Measurements from ENCODE around the gene CCDC33. TPM values are rescaled to one million over a fixed set of nuclear protein-coding genes. Genes with fewer than 3 reads are reported as not detected.
A peak's percentile ranks its signal among the peaks of the same experiment; 100 is the strongest.

Gene CCDC33
- total RNA-seq, 2 donors from 2014 or later: 0.10 to 0.21 TPM

GRCh38 chr15:74313889-74314288 lies 77.8 kb downstream of the CCDC33 start:
- intact Hi-C loops (cut with DNase I): loop anchor here (10.0 kb wide), 1 partner anchor 349 kb away; no protein-coding TSS in a partner anchor
- Histone ChIP-seq H3K9ac (ENCODE audit: low read depth in 2 of 2, low read length in 2 of 2) (no peak overlapping the region), H3K27ac (no peak overlapping the region), H3K27me3 (no peaks in the 10 kb centered on the region), H3K9me3 (no peaks in the 10 kb centered on the region), H3K36me3 (no peaks in the 10 kb centered on the region), H3K4me1 (no peaks in the 10 kb centered on the region), H3K4me3 (no peak overlapping the region)
- no peak for DNase-seq
- TF ChIP-seq, protein P1, sequence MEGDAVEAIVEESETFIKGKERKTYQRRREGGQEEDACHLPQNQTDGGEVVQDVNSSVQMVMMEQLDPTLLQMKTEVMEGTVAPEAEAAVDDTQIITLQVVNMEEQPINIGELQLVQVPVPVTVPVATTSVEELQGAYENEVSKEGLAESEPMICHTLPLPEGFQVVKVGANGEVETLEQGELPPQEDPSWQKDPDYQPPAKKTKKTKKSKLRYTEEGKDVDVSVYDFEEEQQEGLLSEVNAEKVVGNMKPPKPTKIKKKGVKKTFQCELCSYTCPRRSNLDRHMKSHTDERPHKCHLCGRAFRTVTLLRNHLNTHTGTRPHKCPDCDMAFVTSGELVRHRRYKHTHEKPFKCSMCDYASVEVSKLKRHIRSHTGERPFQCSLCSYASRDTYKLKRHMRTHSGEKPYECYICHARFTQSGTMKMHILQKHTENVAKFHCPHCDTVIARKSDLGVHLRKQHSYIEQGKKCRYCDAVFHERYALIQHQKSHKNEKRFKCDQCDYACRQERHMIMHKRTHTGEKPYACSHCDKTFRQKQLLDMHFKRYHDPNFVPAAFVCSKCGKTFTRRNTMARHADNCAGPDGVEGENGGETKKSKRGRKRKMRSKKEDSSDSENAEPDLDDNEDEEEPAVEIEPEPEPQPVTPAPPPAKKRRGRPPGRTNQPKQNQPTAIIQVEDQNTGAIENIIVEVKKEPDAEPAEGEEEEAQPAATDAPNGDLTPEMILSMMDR (IDR thresholded peaks at IDR 0.05): no peak

DNA sequence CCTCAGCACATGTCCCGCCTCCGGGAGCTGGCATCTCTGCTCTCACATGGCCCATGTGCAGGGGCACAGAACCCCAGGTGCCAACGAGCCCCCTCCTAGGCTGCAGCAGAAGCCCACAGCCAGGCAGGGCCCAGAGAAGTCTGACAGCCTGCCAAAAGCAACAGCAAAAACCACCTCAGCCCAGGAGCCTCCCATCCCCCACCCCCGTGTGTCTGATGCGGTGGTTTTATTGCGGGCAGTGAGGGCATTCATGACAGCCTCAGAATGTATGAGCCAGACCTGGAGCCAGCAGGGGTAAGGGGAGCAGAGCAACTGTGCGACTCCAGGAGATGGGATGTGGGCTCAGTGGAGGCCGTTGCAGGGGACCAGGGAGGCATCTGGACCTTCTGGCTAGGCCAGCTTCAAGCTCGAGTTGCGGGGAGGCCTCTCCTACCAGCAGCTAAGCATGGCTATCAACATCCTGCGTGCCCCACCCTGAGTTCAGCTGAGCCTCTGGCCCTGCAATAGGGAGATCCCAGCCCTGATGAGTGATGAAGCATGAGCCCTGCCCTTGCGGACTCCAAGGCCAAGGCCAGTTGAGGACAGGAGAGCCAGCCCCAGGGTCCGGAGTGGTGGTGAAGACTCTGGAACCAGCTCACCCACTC lies 78.8 kb downstream of the CCDC33 start:
- no peaks in the 10 kb centered on the region for H3K27me3 ChIP-seq
- no peak overlapping the region for H3K27ac ChIP-seq
- H3K4me1 ChIP-seq: no peaks in the 10 kb centered on the region
- intact Hi-C loops (cut with DNase I): loop anchor here (10.0 kb wide), 1 partner anchor 350 kb away; no protein-coding TSS in a partner anchor
- H3K9ac ChIP-seq (ENCODE audit: low read depth in 2 of 2, low read length in 2 of 2): no peak overlapping the region
- no peaks in the 10 kb centered on the region for H3K36me3 ChIP-seq
- no peak overlapping the region for H3K4me3 ChIP-seq
- no peaks in the 10 kb centered on the region for H3K9me3 ChIP-seq
- TF ChIP-seq, protein P1 (IDR thresholded peaks at IDR 0.05): no peak
- no peak for DNase-seq

DNA sequence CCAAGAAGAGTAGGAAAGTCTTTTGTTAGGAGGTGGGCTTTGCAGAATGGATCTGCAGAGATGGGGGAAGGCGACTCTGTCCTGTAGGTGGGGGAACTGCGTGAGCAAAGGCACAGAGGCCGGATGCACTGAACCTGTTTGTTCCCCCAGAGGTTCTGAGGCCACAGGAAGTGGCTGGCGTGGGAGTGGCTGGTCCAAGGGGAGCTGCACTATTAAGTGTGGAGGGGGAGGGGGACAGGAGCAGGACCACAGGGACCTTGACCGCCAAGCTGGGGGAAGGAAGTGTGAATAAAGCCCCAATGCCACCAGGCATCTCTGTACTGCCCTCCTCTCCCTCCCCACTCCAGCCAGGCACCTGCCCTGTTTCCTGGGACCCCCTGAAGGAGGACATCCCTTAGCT lies 79.5 kb downstream of the CCDC33 start:
- H3K27me3 ChIP-seq: no peaks in the 10 kb centered on the region
- no peak for DNase-seq
- no peak overlapping the region for H3K4me3 ChIP-seq
- no peaks in the 10 kb centered on the region for H3K4me1 ChIP-seq
- no peaks in the 10 kb centered on the region for H3K9me3 ChIP-seq
- intact Hi-C loops (cut with DNase I): loop anchor here (10.0 kb wide), 1 partner anchor 351 kb away; no protein-coding TSS in a partner anchor
- TF ChIP-seq, protein P1 (IDR thresholded peaks at IDR 0.05): no peak
- no peak overlapping the region for H3K27ac ChIP-seq
- H3K36me3 ChIP-seq: no peaks in the 10 kb centered on the region
- H3K9ac ChIP-seq (ENCODE audit: low read depth in 2 of 2, low read length in 2 of 2): no peak overlapping the region

DNA sequence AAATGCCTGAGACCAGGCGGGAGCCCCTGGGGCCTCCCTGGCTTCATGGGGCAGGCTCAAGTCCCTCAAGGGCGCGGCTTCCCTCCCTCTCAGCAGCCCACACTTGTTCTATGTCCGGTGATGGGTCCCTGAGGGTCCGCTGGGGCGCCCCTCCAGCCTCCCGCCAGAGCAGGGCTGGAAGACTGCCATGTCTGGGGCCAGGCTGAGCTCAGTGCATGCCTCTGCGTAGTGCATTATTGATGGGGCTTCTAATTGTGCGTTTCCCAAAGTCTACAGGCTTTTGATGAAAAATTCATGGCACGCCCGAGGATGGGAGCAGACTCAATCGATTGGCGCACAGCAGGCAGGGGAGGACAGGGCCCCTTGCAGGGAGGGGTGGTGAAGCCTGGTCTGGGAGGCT lies 80.0 kb downstream of the CCDC33 start:
- no peaks in the 10 kb centered on the region for H3K27me3 ChIP-seq
- no peak overlapping the region for H3K9ac ChIP-seq (ENCODE audit: low read depth in 2 of 2, low read length in 2 of 2)
- intact Hi-C loops (cut with DNase I): loop anchor here (10.0 kb wide), 1 partner anchor 351 kb away; no protein-coding TSS in a partner anchor
- H3K4me3 ChIP-seq: no peak overlapping the region
- H3K36me3 ChIP-seq: no peaks in the 10 kb centered on the region
- TF ChIP-seq, protein P1 (IDR thresholded peaks at IDR 0.05): no peak
- no peak for DNase-seq
- no peaks in the 10 kb centered on the region for H3K4me1 ChIP-seq
- no peak overlapping the region for H3K27ac ChIP-seq
- H3K9me3 ChIP-seq: no peaks in the 10 kb centered on the region

DNA sequence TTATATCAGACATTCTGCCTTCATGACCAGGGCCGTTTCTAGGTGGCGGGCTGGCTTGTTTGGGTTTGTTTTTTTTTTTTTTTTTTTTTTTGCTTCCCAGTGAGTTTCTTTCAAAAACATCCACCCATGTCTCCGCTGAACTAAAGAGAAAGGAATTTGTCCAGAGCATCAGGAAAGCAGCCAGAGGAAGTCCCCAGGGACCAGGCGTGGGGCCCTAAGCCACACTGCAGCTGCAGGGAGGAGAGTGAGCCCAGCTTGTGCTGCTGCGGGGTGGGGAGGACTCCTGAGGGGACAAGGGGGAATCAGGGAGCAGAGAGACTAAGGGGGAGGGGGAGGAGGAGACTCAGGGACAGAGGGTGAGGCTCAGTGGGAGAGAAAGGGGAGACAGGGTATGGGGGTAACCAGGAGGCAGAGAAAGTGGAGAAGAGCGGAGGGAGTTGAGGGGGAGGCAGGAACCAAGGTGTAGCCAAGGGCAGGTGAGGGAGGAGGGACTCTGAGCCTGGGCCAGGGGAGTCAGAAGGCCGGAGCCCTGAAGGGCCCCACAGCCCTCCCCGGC lies 81.8 kb downstream of the CCDC33 start:
- no peak overlapping the region for H3K9ac ChIP-seq (ENCODE audit: low read depth in 2 of 2, low read length in 2 of 2)
- no peaks in the 10 kb centered on the region for H3K4me1 ChIP-seq
- H3K9me3 ChIP-seq: no peaks in the 10 kb centered on the region
- H3K4me3 ChIP-seq: no peak overlapping the region
- DNase-seq: peak; percentile 49
- H3K36me3 ChIP-seq: no peaks in the 10 kb centered on the region
- H3K27me3 ChIP-seq: no peaks in the 10 kb centered on the region
- no peak overlapping the region for H3K27ac ChIP-seq
- intact Hi-C loops (cut with DNase I): loop anchor here (10.0 kb wide), 1 partner anchor 353 kb away; no protein-coding TSS in a partner anchor
- TF ChIP-seq, protein P1 (IDR thresholded peaks at IDR 0.05): no peak

Measured in colonic mucosa (tissue), 4 donors.